H1 (cell line): Measurements from ENCODE around the gene SMOC2. TPM values are rescaled to one million over a fixed set of nuclear protein-coding genes. Genes with fewer than 3 reads are reported as not detected.

Experiments
- ASH2L ChIP-seq: fragments of 200-600, 300-600 bp; sonication (generic); IDR thresholded peaks from one replicate; pipeline ENCODE4 v1.7.1; 2017; ENCODE audit warnings: low read length
- GABPA ChIP-seq: IDR thresholded peaks from 2 replicates; pipeline ENCODE4 v1.6.1; 2011; ENCODE audit warnings: mild to moderate bottlenecking, low read length, moderate library complexity, borderline replicate concordance; ENCODE audit not compliant: insufficient read depth
- ZNF274 ChIP-seq: IDR thresholded peaks from 2 replicates; pipeline ENCODE4 v1.7.0; 2012; ENCODE audit warnings: low read length, borderline replicate concordance; ENCODE audit errors: extremely low read depth
- polyA plus RNA-seq, 7 experiments: library from polyadenylated mRNA; depleted of rRNA in 3 of 7; stranded (reverse) in 5 of 7; unstranded in 2 of 7; fragments of >200 nt in 5 of 7; fragments of 200-250 nt in 2 of 7; gene quantifications; 1 replicate in 5 of 7; 2 replicates in 1 of 7; 4 replicates in 1 of 7; pipeline versions ENCODE4 v1.2.1 to v1.2.3, GENCODE V29; 2011 to 2013; ENCODE audit warnings: missing spikeins in 2 of 7, mixed read lengths in 2 of 7
- total RNA-seq: library from RNA; stranded (reverse); fragmentation: NEBNext Ultra II Directional; extraction: Animal tissue kit (Norgen Biotek cat#: 25700); gene quantifications from 2 replicates; pipeline ENCODE4 v1.2.1, GENCODE V29; 2021

SMOC2 gene
- total and polyA plus RNA-seq, 2 of the 8 experiments (the other 6 are each of a cell fraction or from before 2014, with no cell fraction given) = 7.7 to 8.5 TPM

DNA sequence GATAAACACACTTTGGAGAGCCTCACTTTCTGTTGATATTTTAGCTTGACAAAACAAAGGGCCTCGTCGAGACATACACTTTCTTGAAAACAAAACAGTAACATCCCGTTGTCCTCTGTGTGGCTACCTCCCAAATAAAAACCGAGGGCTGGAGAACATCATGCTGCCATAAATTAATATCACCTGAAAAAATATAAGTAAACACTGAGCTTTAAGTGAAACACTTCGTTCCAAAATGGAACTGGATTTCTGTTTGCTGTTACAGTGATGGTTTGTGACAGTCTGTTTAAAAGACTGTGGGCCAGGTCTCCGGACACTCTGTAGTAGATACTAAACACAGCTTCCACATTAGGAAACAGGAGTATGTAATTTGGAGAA lies 187.2 kb downstream of the SMOC2 start (continued):
- TF ChIP-seq ZNF274 (no peak), GABPA (no peak), ASH2L (no peak)
